Bone marrow (tissue), 2 donors: ENCODE results near the gene SYCE1.

ENCODE experiments used
- DNase-seq, 2 donors: peaks; one replicate each; lab custom pipeline; 2025; lab: John Stamatoyannopoulos, UW

Gene SYCE1

GRCh38 chr10:133511907-133512528 is 53.4 kb downstream of the SYCE1 start:
- no peak for DNase-seq

- no peak for DNase-seq
Observed at GRCh38 chr10:133511408-133511807, 54.0 kb downstream of the SYCE1 start.

- no peak for DNase-seq
Observed at GRCh38 chr10:133509700-133510099, 55.7 kb downstream of the SYCE1 start.
